HG03520 (cell line): ENCODE measurements around the gene FUT6.

Experiments
- ATAC-seq: cut with Tn5 transposase; IDR thresholded peaks from one replicate; pipeline ENCODE4 v1.9.1; 2021; ENCODE audit warnings: mild to moderate bottlenecking, moderate library complexity; ENCODE audit not compliant: unreplicated experiment

Gene FUT6

GRCh38 chr19:5806905-5807304, 32.6 kb downstream of the FUT6 start:
- ATAC-seq, result no peak

GRCh38 chr19:5806133-5806489, 33.4 kb downstream of the FUT6 start:
- no peak for ATAC-seq

- no peak for ATAC-seq
These were observed 33.9 kb downstream of the FUT6 start for GRCh38 chr19:5805462-5806132.

GRCh38 chr19:5804516-5805461, 34.7 kb downstream of the FUT6 start, which contains the start of gene NRTN:
Gene NRTN, plus strand, starts transcription at chr19:5805067. Its CDS starts 19,099 bp downstream, at chr19:5824166.
- no peak for ATAC-seq

- ATAC-seq, result peak; percentile 77
These were observed 35.6 kb downstream of the FUT6 start for GRCh38 chr19:5803752-5804515.

- no peak for ATAC-seq
These were observed 36.1 kb downstream of the FUT6 start for GRCh38 chr19:5803441-5803751.

GRCh38 chr19:5801796-5802619, 37.5 kb downstream of the FUT6 start:
- ATAC-seq, result no peak

GRCh38 chr19:5800361-5801270, 38.9 kb downstream of the FUT6 start:
- ATAC-seq, result no peak

- ATAC-seq, result no peak
These were observed 40.0 kb downstream of the FUT6 start for GRCh38 chr19:5799247-5800241.

- ATAC-seq, result no peak
These were observed 41.3 kb downstream of the FUT6 start for GRCh38 chr19:5798244-5798643.

- no peak for ATAC-seq
These were observed 44.1 kb downstream of the FUT6 start for GRCh38 chr19:5795382-5795919.

- no peak for ATAC-seq
These were observed 46.3 kb downstream of the FUT6 start for GRCh38 chr19:5793188-5793587.

GRCh38 chr19:5792224-5792623, 47.3 kb downstream of the FUT6 start:
- ATAC-seq, result no peak

GRCh38 chr19:5790559-5791520, 48.7 kb downstream of the FUT6 start, which contains the start of gene DUS3L:
Gene DUS3L, minus strand, starts transcription at chr19:5791163. Its CDS starts 22 bp downstream, at chr19:5791141.
- ATAC-seq, result peak; percentile 82

GRCh38 chr19:5789886-5790558, 49.5 kb downstream of the FUT6 start:
- no peak for ATAC-seq

GRCh38 chr19:5789351-5789761, 50.1 kb downstream of the FUT6 start:
- no peak for ATAC-seq
